HL-60/S4 treated with retinoic acid at 250 ng/mL for 4 days and 3 days (cell line): ENCODE measurements around the gene CDK6.

Experiments used
- in situ Hi-C: fragments of 300-500 bp; cut with MboI; formaldehyde crosslinking; loops from 2 replicates; pipeline ENCODE4 v1.7.0; 2022; ENCODE audit warnings: low sequenced_read_pairs

CDK6 gene

DNA sequence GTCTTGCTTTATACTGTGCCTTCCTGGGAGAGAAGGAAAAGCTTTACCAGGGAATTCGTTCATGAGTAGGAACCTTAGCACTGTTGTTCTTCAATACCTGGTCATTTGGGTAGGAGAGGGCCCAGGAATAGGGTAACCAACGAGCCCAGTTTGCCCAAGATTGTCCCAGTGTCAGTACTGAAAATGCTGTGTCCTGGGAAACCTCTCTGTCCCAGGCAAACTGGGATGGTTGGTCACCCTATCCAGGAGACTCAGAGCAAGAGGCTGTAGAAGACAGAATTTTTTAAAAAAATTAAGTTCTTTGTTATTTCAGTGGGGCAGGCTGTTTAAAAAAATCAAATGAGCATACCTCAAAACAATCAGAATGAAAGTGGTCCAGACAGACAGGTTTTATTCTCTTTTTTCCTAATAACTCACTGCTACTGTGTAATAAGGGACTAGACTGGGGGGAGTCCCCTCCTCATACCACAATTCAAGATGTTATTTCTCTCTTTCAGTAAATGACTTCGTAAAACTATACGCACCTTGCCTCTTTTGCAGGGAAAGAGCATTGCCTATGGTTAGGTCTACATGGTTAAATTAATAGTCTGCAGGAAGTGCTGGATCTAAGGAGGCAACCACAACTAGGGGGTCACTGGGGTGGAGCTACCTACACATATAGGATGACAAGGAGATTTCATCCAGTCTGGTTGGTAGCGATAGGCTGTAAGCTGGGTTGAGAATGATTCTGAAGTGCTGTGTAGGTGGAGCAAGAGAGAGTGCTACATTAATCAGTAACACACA is 205.1 kb downstream of the CDK6 start:
- in situ Hi-C loops, result no loop called here

DNA sequence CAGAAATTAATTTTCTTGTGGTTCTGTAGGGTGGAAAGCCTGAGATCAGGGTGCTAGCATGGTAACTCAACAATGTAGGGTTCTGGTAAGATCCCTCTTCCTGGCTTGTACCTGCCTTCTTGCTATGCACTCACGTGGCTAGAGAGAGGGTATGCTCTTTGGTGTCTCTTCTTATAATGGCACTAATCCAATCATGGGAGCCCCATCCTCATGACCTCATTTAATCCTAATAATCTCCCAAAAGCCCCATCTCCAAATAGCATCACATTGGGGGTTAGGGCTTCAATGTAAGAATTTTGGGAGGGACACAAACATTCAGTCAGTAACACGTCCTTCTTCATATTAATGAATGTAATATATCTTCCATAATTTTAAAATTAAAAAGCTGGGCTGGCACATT is 206.6 kb downstream of the CDK6 start:
- in situ Hi-C loops, result no loop called here

DNA sequence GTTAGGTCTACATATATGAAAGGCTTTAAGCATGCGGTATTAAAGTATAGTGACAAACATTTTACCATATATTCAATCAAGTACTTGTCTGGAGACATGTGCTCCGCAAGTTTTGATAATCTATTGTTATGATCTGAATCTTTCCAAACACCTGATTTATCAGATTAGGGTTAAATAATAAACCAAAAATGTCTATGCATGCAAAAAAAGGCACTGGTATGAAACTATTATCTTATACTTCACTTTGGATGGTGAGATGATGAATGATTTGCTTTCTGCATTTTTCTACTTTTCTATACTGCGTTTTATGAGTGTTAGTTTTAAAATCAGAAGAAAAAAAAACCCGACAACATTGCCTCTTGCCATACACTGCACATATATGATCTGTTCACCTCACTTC is 208.4 kb downstream of the CDK6 start:
- in situ Hi-C loops, result no loop called here

DNA sequence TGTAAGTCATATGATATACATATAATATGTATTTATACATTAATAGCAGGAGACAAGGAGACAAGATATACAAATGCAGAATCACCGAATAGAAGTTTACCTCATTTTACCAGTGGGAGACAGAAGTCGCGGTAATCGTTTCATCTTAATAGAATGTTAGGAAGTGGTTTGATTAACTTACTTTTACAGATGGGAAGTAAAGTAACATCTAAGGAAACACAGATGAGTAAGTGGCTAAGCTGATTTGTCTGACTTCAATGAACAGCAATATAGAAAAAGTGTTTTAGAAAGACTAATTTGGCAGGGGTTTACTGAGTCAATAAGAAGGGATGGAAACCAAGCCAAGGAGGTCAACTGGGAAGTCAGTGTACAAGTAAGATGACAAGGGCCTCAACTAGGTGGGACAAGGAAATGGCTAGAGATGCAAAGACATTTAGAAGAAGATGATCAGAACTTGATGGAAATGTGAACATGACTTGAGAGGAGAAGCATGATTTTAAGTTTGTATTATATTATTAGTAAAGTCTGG is 210.0 kb downstream of the CDK6 start:
- in situ Hi-C loops, result no loop called here

DNA sequence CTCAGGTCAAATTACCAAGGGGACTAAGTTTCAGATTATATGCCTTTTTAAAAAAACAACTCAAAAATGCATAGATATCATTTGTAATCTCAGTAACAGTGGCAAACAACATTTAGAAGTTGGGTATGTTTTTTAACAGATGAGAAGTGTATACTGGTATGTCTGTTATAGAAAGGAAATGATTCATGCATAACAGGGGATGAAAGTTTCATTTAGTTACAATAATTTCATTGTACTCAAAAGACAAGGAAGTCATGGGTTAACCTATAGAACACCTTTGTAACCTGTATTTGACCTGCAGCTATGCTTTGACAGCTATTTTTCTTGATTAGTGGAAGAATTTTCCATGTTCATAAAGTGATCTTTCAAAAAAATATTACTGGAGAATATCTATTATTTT is 210.8 kb downstream of the CDK6 start:
- in situ Hi-C loops, result no loop called here

DNA sequence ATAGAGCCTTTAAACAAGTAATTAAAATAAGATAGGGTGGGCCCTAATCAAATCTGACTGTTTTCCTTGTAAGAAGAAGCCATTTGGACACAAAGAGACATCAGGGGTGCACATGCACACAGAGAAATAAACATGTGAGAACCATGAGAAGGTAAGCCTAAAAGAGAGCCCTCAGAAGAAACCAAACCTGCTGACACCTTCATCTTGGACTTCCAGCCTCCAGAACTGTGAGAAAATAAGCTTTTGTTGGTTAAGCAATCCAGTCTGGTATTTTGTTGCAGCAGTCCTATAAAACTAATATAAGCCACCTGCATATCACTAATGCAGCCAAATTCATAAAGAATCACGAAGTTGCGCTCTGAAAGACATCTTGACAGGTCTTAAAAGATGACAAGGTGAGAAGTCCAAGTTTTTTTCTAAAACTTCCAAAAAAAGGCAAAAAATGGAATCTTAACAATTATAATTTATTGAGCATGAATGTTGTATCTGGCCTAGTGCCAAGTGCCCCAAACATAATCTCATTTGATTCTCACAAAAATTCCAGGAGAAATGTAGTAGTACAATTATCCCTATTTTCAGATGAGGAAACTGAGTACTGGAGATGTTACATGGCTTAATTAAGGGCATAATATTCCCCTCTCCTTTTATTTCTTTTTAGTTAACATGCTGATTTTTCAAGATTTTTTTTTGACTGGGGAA is 211.9 kb downstream of the CDK6 start:
- in situ Hi-C loops, result loop anchor here (25.0 kb wide), 1 partner anchor 438 kb away; no protein-coding TSS in a partner anchor

DNA sequence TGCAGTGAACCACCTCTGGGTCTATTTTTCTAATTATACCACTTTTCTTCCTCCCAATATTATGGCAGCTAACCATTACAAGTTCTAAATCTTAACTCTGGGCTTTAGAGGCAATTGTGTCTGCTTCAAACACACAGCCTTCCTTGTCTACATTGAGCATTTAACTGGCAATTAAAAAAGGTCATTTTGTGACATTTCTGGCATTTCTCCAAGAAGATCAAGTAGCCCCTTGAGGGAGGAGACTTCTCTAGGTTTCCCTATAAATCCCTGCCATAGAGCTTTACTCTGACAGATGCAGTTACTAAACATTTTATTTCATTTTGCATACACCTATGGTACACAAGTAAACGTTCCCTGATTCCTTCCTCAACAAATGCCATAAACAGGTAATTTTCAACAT is 212.8 kb downstream of the CDK6 start:
- in situ Hi-C loops, result loop anchor here (25.0 kb wide), 1 partner anchor 439 kb away; no protein-coding TSS in a partner anchor

DNA sequence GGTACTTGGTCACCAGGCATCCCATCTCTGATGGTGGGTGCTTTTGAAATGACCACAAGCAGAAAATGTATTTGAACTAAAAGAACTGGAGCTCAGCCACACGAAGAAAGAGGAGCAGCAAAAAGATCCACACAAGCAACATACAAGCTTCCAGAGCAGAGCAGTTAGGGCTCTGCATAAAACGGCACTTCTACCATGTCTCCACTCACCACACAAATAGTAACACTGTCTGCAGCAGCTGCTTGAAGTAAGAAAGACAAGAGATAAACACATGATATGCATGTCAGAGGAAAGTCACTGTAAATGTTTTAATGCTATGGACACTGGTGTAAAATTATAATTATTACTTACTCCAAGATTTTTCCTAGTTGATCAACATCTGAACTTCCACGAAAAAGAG is 213.7 kb downstream of the CDK6 start:
- in situ Hi-C loops, result loop anchor here (25.0 kb wide), 1 partner anchor 440 kb away; no protein-coding TSS in a partner anchor

DNA sequence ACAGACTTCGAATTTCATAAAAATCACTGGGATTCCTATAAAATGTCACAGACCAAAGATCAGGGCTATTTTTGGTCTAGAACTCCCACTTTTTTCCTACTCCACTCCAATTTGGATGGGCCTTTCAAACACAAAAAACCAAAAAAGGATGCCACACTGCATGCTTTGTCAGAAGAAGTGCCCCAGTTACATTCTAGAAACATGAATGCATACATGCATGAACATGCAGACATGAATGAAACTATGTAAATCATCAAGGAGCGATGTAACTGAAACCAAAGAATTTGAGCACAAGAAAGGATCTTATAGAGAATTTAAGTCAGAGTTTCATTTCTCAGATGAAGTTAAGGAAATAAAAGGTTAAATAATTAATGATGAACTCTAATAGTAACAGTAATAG is 214.3 kb downstream of the CDK6 start:
- in situ Hi-C loops, result loop anchor here (25.0 kb wide), 1 partner anchor 440 kb away; no protein-coding TSS in a partner anchor

DNA sequence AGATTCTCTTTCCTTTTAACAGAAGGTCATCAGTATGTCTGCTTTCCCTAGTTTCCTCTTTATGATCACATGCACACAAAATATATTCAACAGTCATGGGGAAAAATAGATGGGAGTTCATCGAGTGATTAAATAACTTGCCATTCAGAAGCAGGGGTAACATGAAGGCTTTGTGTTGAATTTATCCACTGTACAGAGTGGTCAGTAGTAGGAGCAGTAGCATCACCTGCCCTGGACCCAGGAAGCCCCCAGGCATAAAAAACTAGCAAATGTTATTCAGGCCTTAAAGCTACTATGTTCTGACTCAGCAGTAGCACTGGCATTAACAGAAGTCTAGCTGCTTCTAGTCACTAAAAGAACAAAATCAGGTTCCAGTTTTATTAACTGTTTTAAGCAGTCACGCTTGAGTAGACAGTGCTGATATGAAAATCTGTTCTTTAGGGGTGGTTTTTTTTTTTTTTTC is 214.8 kb downstream of the CDK6 start:
- in situ Hi-C loops, result loop anchor here (25.0 kb wide), 1 partner anchor 441 kb away; no protein-coding TSS in a partner anchor

DNA sequence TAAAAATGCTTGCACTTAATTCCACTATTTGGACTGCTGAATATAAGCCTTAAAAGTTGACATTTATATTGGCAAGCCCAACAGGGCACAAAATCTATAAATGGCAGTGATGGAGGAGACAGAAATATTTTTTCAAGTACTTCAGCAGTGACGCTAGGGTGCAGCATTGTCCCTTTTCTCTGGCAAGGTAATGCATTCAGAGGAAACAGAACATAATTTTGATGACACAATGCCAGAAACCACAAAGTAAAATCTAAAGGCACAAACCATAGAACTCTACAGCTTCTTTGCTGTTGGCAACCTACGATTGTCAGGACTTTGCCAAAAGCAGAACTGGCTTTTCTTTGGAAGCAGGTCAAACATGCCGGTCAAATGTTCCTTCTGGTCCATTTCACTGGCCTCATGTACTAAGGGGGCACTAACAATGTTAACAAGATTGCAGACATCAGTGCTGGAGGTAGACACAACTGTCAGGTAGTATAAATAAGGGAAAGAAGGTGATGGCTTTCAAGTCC is 215.3 kb downstream of the CDK6 start:
- in situ Hi-C loops, result loop anchor here (25.0 kb wide), 1 partner anchor 441 kb away; no protein-coding TSS in a partner anchor

DNA sequence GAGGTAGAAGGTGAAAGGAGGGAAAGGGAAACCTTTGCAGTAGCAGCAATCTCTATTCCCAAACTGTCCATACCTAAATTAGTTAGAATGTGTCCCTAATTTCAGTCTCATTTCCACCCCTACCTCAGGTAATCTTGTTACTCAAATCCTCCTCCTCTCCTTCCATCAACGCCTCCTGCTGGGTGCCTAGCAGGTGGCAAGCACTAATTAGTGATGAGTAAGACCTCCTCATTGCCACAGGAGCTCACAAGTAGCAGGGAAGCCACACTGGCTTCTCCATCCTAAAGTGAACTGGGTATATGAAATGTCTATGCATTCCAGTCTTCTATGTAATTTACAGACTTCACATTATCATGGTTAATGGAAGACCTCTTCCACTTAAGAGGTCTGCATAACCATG is 220.5 kb downstream of the CDK6 start:
- in situ Hi-C loops, result loop anchor here (25.0 kb wide), 1 partner anchor 446 kb away; no protein-coding TSS in a partner anchor

DNA sequence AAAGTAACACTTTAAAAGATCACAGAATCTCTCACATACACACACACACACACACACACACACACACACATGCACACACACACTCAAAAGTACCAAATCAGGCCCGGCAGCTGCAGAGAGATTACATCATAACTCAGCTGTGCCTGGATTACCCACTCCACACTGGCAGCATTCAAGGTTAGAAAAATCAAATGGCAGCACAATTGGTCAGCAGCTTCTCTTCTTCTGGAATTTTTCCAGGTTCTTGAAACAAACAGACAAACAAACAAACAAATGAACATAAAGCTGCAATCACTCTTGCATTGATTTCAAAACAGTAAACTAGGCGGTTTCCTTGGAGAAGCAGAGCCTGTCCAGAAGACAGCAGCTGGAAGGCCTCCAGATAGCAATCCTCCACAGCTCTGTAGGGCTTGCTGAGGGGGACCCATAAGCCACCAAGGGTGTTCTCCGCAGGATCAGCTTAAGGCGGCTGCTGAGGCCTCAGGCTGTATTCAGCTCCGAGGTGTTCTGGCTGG is 221.7 kb downstream of the CDK6 start:
- in situ Hi-C loops, result loop anchor here (25.0 kb wide), 1 partner anchor 448 kb away; no protein-coding TSS in a partner anchor

DNA sequence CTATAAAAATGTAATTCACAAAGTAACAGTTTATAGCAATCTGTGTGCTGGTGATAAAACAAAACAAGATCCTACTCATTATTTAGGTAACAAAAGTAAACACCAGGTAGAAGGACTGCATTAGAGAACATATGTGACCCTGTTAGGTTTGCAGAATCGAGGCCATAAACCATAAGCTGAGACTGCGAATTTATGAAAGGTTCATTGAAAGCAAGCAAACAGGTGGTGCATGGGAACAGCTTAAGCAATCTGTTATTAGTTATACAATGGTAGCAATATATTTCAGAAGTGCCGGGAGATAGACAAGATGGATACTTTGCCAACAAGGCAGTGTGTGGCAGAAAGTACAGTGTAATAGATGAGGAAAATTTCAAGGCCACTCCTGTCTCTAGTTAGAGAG is 222.7 kb downstream of the CDK6 start:
- in situ Hi-C loops, result loop anchor here (25.0 kb wide), 1 partner anchor 449 kb away; no protein-coding TSS in a partner anchor

DNA sequence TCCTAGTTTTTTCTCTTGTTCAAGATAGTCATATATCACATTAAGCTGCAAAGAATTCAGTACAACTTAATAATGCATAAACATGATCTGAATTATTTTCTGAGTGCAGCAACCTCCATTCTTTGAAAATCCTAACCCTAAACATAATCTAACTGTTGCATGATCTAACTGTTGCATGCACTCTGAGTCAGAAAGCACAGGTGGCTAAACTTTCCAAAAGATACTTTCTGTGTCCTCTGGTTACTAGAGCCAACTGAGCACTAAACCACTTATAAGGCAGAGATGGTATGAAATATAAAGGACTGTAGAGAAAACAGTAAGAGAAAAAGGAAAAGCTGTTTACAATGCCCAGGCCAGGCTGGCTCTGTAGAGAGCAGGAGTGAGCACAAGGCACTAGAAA is 223.2 kb downstream of the CDK6 start:
- in situ Hi-C loops, result loop anchor here (25.0 kb wide), 1 partner anchor 449 kb away; no protein-coding TSS in a partner anchor

DNA sequence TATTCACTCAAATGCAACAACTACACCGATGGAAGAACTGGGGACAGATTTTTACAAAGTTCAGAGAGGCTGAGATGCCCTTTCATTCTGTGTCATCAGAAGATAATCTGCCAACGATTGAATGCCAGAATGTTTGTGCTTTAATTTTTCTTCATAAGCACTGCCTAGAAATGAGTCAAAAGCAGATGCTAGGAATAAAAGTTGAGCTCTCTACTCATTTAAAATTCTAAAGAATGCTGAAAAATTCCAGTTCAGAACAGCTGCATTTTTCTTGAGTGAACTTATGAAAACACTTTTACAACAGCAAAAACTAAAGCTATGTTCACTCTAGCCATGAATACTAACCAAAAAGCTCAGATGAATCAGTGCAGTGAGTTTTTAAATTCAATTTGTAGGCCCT is 223.9 kb downstream of the CDK6 start:
- in situ Hi-C loops, result loop anchor here (25.0 kb wide), 1 partner anchor 450 kb away; no protein-coding TSS in a partner anchor

DNA sequence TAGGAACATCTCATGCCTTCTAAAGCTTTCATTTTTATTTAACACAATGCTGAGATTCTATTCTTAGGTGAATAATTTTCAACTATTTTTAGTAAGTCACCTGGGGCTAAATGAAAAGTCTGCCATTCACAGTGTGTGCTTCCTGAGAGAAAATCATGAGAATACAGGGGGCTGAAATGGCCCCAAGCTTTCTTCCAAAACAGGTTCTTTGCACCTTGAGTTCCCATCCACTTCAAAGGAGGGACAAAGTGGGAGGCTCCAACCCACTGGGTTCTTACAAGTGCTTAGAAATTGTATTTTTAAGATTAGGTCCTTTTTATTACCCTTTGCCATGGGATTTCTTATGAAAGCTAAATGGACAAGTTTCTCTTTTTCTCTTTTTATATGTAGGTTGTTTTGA is 224.6 kb downstream of the CDK6 start:
- in situ Hi-C loops, result loop anchor here (25.0 kb wide), 1 partner anchor 451 kb away; no protein-coding TSS in a partner anchor

DNA sequence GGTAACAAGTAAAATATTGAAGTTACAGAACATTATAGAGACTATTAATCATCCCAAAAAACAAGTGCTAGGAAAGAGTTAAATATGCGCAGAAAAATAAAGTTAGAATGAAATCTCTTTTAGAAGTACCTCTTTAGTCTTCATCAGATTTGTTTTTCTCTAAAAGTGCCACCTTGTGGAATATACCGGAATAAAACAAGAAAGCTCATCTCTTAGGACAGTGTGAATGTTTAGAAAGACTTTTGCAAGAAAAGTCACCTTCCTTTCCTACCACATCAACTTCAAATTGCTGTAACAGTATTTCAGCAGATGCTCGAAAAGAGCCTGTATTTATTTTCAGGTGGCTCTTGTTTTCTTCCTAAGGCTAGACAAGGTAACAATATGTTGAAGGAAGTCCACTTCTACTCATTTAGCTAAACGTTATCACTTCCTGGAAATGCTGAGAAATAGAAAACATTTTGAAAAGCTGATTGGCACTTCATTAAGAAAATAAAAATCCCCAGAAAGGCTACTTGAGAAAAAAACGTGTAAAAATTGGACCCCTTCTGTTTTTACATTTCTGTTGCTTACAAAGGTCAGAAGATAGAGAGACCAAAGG is 226.4 kb downstream of the CDK6 start:
- in situ Hi-C loops, result loop anchor here (25.0 kb wide), 1 partner anchor 452 kb away; no protein-coding TSS in a partner anchor

DNA sequence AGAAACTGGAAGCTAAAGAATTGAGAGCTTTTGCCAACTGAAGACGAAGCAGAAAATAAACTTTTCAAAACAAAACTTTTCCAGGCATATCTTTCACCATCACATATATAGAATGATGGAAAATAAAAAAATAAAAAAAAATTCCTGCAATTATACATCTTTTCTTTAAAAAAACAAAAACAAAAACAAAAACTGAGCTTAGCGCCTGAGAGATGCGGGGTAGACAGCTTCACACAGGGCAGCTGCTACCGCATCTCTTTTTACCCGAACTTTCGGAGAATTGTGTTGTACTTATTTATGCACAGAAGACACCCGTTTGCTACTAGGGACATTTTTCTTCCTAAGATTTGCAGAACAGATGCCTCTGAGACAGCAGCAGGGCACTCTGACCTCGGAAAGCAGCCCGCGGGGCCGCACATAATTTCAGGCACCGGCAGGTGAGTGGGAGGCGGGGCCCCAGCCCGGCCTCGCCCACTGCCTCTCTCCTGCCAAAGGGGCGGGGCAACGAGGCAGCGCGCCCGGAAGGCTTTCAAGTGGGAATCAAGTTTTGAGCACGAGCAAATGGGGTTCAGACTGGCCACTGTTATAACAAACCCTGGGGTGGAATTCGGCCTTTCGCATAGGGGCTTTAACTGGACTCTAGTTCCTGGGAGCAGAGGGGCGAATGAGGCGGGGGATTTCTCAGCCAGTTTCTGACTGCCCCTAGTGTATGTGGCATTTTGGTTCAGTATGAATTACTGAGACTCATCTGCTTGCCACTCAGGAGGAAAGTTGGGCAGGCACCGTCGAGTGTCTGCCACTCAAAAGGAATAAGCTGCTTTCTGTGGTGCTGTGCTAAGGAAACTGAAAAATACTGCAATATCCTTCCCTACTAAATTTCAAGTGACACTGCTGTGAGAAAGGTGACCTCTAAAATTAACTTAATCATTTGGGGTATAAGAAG is 227.7 kb downstream of the CDK6 start:
- in situ Hi-C loops, result loop anchor here (25.0 kb wide), 1 partner anchor 454 kb away; no protein-coding TSS in a partner anchor
